Pancreas (tissue), 10 donors: ENCODE results near the gene RPS27. TPM values are rescaled to one million over a fixed set of nuclear protein-coding genes. Genes with fewer than 3 reads are reported as not detected.

ENCODE experiments used
- ATAC-seq, 4 donors: fragments of 200-7000 bp; cut with Tn5 transposase; one replicate each; pipeline versions ENCODE4 v1.8.0 to v1.9.1; 2020; ENCODE audit warnings: mild to moderate bottlenecking in 4 of 4, moderate library complexity in 4 of 4
- DNase-seq, 6 donors: peaks; one replicate each; pipeline ENCODE4 v3.0.0-alpha.2; 2020
- FAIRE-seq: peaks from 2 replicates; lab custom pipeline; 2012; peaks lifted over from hg19 to GRCh38; lab: Jason Lieb, UNC
- H3K27ac ChIP-seq, 4 donors: fragments of 200-600 bp; sonication (generic); 1 replicate in 3 of 4; 2 replicates in 1 of 4; pipeline versions ENCODE4 v1.5.0 to v1.8.0; 2020
- H3K27me3 ChIP-seq, 4 donors: fragments of 200-600 bp; one replicate each; pipeline ENCODE4 v1.8.0; 2021
- H3K36me3 ChIP-seq, 3 donors: fragments of 200-600 bp; sonication (generic) in 1 of 3; one replicate each; pipeline versions ENCODE4 v1.5.0 to v1.8.0; 2020 to 2021
- H3K4me1 ChIP-seq, 3 donors: fragments of 200-600 bp; one replicate each; pipeline ENCODE4 v1.8.0; 2021
- H3K4me3 ChIP-seq, 4 donors: fragments of 200-600 bp; sonication (generic) in 2 of 4; one replicate each; pipeline versions ENCODE4 v1.5.0 to v1.8.0; 2020 to 2021
- H3K9me3 ChIP-seq, 4 donors: fragments of 200-600 bp; one replicate each; pipeline ENCODE4 v1.8.0; 2021
- CTCF ChIP-seq, 4 donors: fragments of 200-600 bp; sonication (generic) in 3 of 4; IDR thresholded peaks; one replicate each; pipeline versions ENCODE4 v1.5.0 to v1.8.0; 2021; ENCODE audit warnings: antibody characterized with exemption in 4 of 4
- WGBS, 2 donors: extraction: QIAGEN DNeasy Blood & Tissue Kit; methylation state at CpG; one replicate each; pipeline ENCODE4 v1.1.7; 2013; 5-methylcytosine and 5-hydroxymethylcytosine counted together
- intact Hi-C, 3 donors: fragments of 100-400 bp; cut with DNase I; formaldehyde crosslinking; loops; one replicate each; pipeline versions ENCODE4 v1.11.1 to v1.14.2; 2022
- polyA plus RNA-seq, 2 donors: library from polyadenylated mRNA; stranded (reverse); fragments of 200-250 nt; gene quantifications; one replicate each; pipeline ENCODE4 v1.2.3, GENCODE V29; 2013
- total RNA-seq, 6 donors: library from RNA; stranded (reverse); fragmentation: NEBNext Ultra II Directional in 4 of 6; extraction: Animal tissue kit (Norgen Biotek cat#: 25700) in 4 of 6; gene quantifications; one replicate each; pipeline versions ENCODE4 v1.2.1 to v1.2.4, GENCODE V29; 2021 to 2023
- donor health status: healthy with polysubstance abuse.
- donor health status: DM: no; HTN: no; CAD: no; lungs with moderate emphysema.
- donor health status: DM: no; HTN: no; CAD: no.
- donor health status: control.
- donor health status: control.
- donor health status: Bipolar disorder and iron deficiency.
- donor health status: DM: yes; HTN: yes; CAD: no.
- donor health status: DM: no; HTN: no; CAD: no.
- donor health status: DM: no; HTN: no; CAD: no.
- donor health status: DM: yes; HTN: yes; CAD: no.

Gene RPS27
- total and polyA plus RNA-seq, 8 donors = 617 to 5,933 (median 951) TPM

GRCh38 chr1:153963030-153963849, 27.3 kb upstream of the RPS27 start, which contains the start of gene SLC39A1:
TSS of gene SLC39A1 (minus strand) at chr1:153963537. CDS start at chr1:153962715, 822 bp downstream.
- Histone ChIP-seq H3K9me3 (no peaks in the 10 kb centered on the region), H3K27me3 (no peaks in the 10 kb centered on the region), H3K36me3 (peaks cover 0 to 7% (median 0%) of the 10 kb centered on the region in 3 donors), H3K4me3 (peak within 1 kb of the TSS; percentile 76 to 88 (median 82)), H3K4me1 (peaks cover 7 to 31% (median 10%) of the 10 kb centered on the region in 3 donors), H3K27ac (peak within 1 kb of the TSS; percentile 83 to 97 (median 90))
- intact Hi-C loops = no loop called here
- WGBS, 2 donors = 0 to 1% methylated on average over 49 to 54 of the region's 54 CpGs
- ATAC-seq (peak; percentile 75 to 87 (median 78)), DNase-seq (peak; percentile 98 to 100 (median 99)), FAIRE-seq (no peak)
- TF ChIP-seq CTCF (IDR thresholded peaks at IDR 0.05) = no peak

GRCh38 chr1:153963850-153964331, 26.7 kb upstream of the RPS27 start:
- peaks cover 7 to 34% (median 10%) of the 10 kb centered on the region in 3 donors for H3K4me1 ChIP-seq
- no peak for FAIRE-seq

GRCh38 chr1:153967107-153967999, 23.2 kb upstream of the RPS27 start, which contains the start of gene CREB3L4:
TSS of gene CREB3L4 (plus strand) at chr1:153967902. CDS start at chr1:153968526, 624 bp downstream.
- intact Hi-C loops = no loop called here
- Histone ChIP-seq H3K27ac (peak within 1 kb of the TSS; percentile 82 to 94 (median 88)), H3K36me3 (no peaks in the 10 kb centered on the region), H3K9me3 (no peaks in the 10 kb centered on the region), H3K4me3 (peak within 1 kb of the TSS; percentile 29 to 47 (median 42)), H3K27me3 (no peaks in the 10 kb centered on the region), H3K4me1 (peaks cover 3 to 25% (median 5%) of the 10 kb centered on the region in 3 donors)
- WGBS, 2 donors = 0% methylated on average over 60 of the region's 60 CpGs
- peak; percentile 92 to 95 (median 94) for DNase-seq
- FAIRE-seq = no peak
- TF ChIP-seq CTCF (IDR thresholded peaks at IDR 0.05) = peak in 1 of 4 donors; percentile 12
- peak; percentile 79 to 87 (median 82) for ATAC-seq

More at GRCh38 chr1:153963850-153964331, 26.7 kb upstream of the RPS27 start:
- Histone ChIP-seq H3K36me3 (peaks cover 0 to 7% (median 0%) of the 10 kb centered on the region in 3 donors), H3K9me3 (no peaks in the 10 kb centered on the region), H3K27ac (peak overlapping the region; percentile 83 to 97 (median 90)), H3K4me3 (peak overlapping the region; percentile 76 to 88 (median 82)), H3K27me3 (no peaks in the 10 kb centered on the region)
- no peak for TF ChIP-seq CTCF (IDR thresholded peaks at IDR 0.05)
- peak in 5 of 6 donors; percentile 42 to 75 (median 54) for DNase-seq
- ATAC-seq = peak in 2 of 4 donors; percentile 1 to 2
- WGBS, 2 donors = 1% methylated on average over 21 to 22 of the region's 22 CpGs
- intact Hi-C loops = no loop called here

- no peak for TF ChIP-seq CTCF (IDR thresholded peaks at IDR 0.05)
- ATAC-seq (peak; percentile 26 to 42 (median 34)), FAIRE-seq (no peak), DNase-seq (peak; percentile 73 to 86 (median 80))
- Histone ChIP-seq H3K27ac (peak overlapping the region; percentile 82 to 94 (median 88)), H3K36me3 (no peaks in the 10 kb centered on the region), H3K27me3 (no peaks in the 10 kb centered on the region), H3K4me1 (peaks cover 0 to 22% (median 5%) of the 10 kb centered on the region in 3 donors), H3K9me3 (no peaks in the 10 kb centered on the region), H3K4me3 (peak overlapping the region; percentile 29 to 47 (median 42))
- intact Hi-C loops = no loop called here
- 1 to 2% methylated on average over 8 of the region's 8 CpGs for WGBS, 2 donors
These were observed 22.6 kb upstream of the RPS27 start for GRCh38 chr1:153968000-153968363.
